NCI-H748 (cell line): ENCODE results near the gene SLC35F5.
"Not testable (repeated sequence)": the region's sequence is repeated elsewhere in the genome, so short reads cannot be mapped to it uniquely, and the experiment has no call there.

Source experiments
- DNase-seq: peaks from one replicate; lab custom pipeline; 2025; ENCODE audit not compliant: unreplicated experiment; lab: John Stamatoyannopoulos, UW

The SLC35F5 gene

GRCh38 chr2:113756355-113757137 lies at the start of gene SLC35F5:
Gene SLC35F5 (minus strand): TSS chr2:113756642. CDS start chr2:113756409, 233 bp downstream.
- peak; percentile 86 for DNase-seq

- DNase-seq = no peak
Observed at GRCh38 chr2:113799375-113799774, 42.9 kb upstream of the SLC35F5 start.

GRCh38 chr2:113797237-113797636 lies 40.8 kb upstream of the SLC35F5 start:
- DNase-seq = peak; percentile 1

GRCh38 chr2:113796592-113797175 lies 40.2 kb upstream of the SLC35F5 start:
- no peak for DNase-seq

- DNase-seq = no peak
Observed at GRCh38 chr2:113795405-113795920, 39.0 kb upstream of the SLC35F5 start.

- no peak for DNase-seq
Observed at GRCh38 chr2:113791697-113792590, 35.5 kb upstream of the SLC35F5 start.

- no peak for DNase-seq
Observed at GRCh38 chr2:113784823-113785744, 28.6 kb upstream of the SLC35F5 start.

GRCh38 chr2:113780472-113780871 lies 24.0 kb upstream of the SLC35F5 start:
- DNase-seq = no peak

GRCh38 chr2:113777371-113777770 lies 20.9 kb upstream of the SLC35F5 start:
- no peak for DNase-seq

- DNase-seq = no peak
Observed at GRCh38 chr2:113776949-113777348, 20.5 kb upstream of the SLC35F5 start.

- DNase-seq = not testable (repeated sequence)
Observed at GRCh38 chr2:113774616-113775015, 18.2 kb upstream of the SLC35F5 start.

- no peak for DNase-seq
Observed at GRCh38 chr2:113770929-113771328, 14.5 kb upstream of the SLC35F5 start.

GRCh38 chr2:113769555-113769954 lies 13.1 kb upstream of the SLC35F5 start:
- DNase-seq = no peak

- no peak for DNase-seq
Observed at GRCh38 chr2:113768770-113769169, 12.3 kb upstream of the SLC35F5 start.

- no peak for DNase-seq
Observed at GRCh38 chr2:113767811-113768460, 11.5 kb upstream of the SLC35F5 start.

GRCh38 chr2:113765276-113765675 lies 8.8 kb upstream of the SLC35F5 start:
- DNase-seq = no peak

GRCh38 chr2:113762377-113763118 lies 6.1 kb upstream of the SLC35F5 start:
- no peak for DNase-seq

- DNase-seq = no peak
Observed at GRCh38 chr2:113760400-113760799, 4.0 kb upstream of the SLC35F5 start.

GRCh38 chr2:113757138-113757657 lies 756 bp upstream of the SLC35F5 start:
- DNase-seq = peak; percentile 46
